ACC112 (cell line): ENCODE results near the gene CLC.
"Not testable (repeated sequence)": the region's sequence is repeated elsewhere in the genome, so short reads cannot be mapped to it uniquely, and the experiment has no call there.

Experiments
- H2AFZ ChIP-seq: fragments of 200-600 bp; sonication (generic); one replicate; pipeline ENCODE4 v1.6.0; 2017; ENCODE audit warnings: antibody characterized with exemption, low read length; ENCODE audit not compliant: unreplicated experiment
- H3K27ac ChIP-seq: fragments of 200-600 bp; sonication (generic); 2 replicates; pipeline ENCODE4 v1.5.1; 2014; ENCODE audit warnings: low read depth, mild to moderate bottlenecking, antibody characterized with exemption, low read length, moderate library complexity
- H3K27me3 ChIP-seq: fragments of 200-600 bp; sonication (generic); 2 replicates; pipeline ENCODE4 v1.6.1; 2014; ENCODE audit warnings: mild to moderate bottlenecking, antibody characterized with exemption, low read length, moderate library complexity, mixed read lengths; ENCODE audit not compliant: insufficient read depth
- H3K36me3 ChIP-seq: fragments of 200-600 bp; sonication (generic); 2 replicates; pipeline ENCODE4 v1.6.1; 2016; ENCODE audit warnings: mild to moderate bottlenecking, antibody characterized with exemption, low read length, moderate library complexity, mixed read lengths; ENCODE audit not compliant: insufficient read depth
- H3K4me1 ChIP-seq: fragments of 200-600 bp; sonication (generic); one replicate; pipeline ENCODE4 v1.6.1; 2016; ENCODE audit warnings: low read length, mixed read lengths; ENCODE audit not compliant: insufficient read depth, unreplicated experiment, control insufficient read depth
- H3K4me3 ChIP-seq: fragments of 200-600 bp; sonication (generic); 2 replicates; pipeline ENCODE4 v1.5.1; 2014; ENCODE audit warnings: mild to moderate bottlenecking, low read depth, low read length
- H3K79me2 ChIP-seq: fragments of 200-600 bp; sonication (generic); one replicate; pipeline ENCODE4 v1.6.0; 2016; ENCODE audit warnings: low read length; ENCODE audit not compliant: control insufficient read depth, unreplicated experiment, insufficient read depth

Gene CLC

DNA sequence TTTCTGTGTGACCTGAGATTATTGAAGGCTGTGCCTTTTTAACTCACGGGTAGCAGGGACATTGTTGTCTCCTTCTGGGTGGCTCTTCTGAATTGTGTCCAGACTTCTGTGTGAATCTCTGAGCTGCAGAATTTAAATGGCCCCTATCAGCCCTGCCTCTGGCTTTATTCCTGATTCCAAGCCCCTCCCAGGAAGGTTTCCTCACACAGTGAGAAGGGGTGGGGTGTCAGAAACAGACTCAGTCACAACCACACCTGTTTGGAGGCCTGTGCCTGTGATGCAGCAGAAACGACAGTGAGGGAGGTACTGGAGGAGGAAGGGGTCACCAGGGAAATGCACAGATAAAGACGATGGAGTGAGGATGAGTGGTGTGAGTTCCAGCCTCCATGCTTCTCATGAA, at the start of gene CLC:
Gene CLC, minus strand, starts transcription at position 139 of the 400 bp plus-strand sequence. Its CDS starts 77 bp downstream, at position 62.
- no peaks in the 10 kb centered on the region for H3K36me3 ChIP-seq
- H3K27ac ChIP-seq: no peak within 1 kb of the TSS
- no peak within 1 kb of the TSS for H3K4me3 ChIP-seq
- H3K27me3 ChIP-seq: peaks cover 41% of the 10 kb centered on the region
- no peak within 1 kb of the TSS for H2AFZ ChIP-seq
- H3K4me1 ChIP-seq: no peaks in the 10 kb centered on the region
- no peaks in the 10 kb centered on the region for H3K79me2 ChIP-seq

DNA sequence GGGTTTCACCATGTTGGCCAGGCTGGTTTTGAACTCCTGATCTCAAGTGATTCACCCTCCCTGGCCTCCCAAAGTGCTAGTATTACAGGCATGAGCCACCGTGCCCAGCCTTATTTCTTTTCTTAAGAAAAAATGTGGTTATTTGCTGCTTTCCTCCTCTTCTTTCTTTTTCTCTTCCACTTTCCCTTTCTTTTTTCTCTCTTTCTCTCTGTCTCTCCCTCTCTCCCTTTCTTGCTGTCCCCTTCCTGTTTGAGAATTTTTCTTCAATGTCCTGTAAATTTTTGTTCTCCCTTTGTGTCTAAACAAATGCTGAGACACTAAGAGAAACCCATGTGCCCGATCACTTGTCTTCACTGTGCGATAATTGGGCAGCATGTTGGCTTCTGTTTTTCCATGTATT, 43.1 kb upstream of the CLC start:
- peaks cover 73% of the 10 kb centered on the region for H3K27me3 ChIP-seq
- H2AFZ ChIP-seq: no peak overlapping the region
- H3K4me1 ChIP-seq: no peaks in the 10 kb centered on the region

DNA sequence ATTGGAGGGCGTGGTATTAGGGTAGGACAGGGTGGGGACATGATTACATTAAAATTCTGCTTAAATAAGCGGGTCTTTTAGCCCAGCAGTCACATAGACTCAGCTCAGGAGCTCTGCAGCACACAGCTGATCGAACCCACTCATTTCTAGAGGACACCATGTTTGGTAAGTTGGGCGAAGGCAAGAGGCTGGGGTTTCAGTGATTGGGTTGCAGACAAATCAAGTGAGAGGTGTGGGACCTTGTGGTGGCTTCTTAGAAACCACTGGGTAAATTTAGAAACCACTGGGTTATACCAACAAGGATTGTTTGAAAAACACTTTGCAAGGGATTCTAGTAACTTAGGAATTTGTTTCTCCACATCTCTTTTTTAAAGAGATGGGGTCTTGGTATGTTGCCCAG, 40.9 kb upstream of the CLC start, which contains the start of gene LEUTX:
Gene LEUTX, plus strand, starts transcription at position 92 of the 400 bp plus-strand sequence. Its CDS starts 67 bp downstream, at position 159.
- Histone ChIP-seq H3K27ac (no peak within 1 kb of the TSS), H3K36me3 (no peaks in the 10 kb centered on the region), H3K27me3 (peaks cover 64% of the 10 kb centered on the region), H3K79me2 (no peaks in the 10 kb centered on the region), H3K4me1 (no peaks in the 10 kb centered on the region), H2AFZ (no peak within 1 kb of the TSS), H3K4me3 (no peak within 1 kb of the TSS)

More for the DNA sequence above, 43.1 kb upstream of the CLC start:
- no peaks in the 10 kb centered on the region for H3K36me3 ChIP-seq
- H3K79me2 ChIP-seq: no peaks in the 10 kb centered on the region
- H3K27ac ChIP-seq: no peak overlapping the region
- H3K4me3 ChIP-seq: no peak overlapping the region

GRCh38 chr19:39768786-39769185, 31.0 kb upstream of the CLC start:
- H3K4me1 ChIP-seq: no peaks in the 10 kb centered on the region
- H3K79me2 ChIP-seq: no peaks in the 10 kb centered on the region
- H3K27ac ChIP-seq: no peak overlapping the region
- no peaks in the 10 kb centered on the region for H3K36me3 ChIP-seq
- no peak overlapping the region for H2AFZ ChIP-seq
- peaks cover 54% of the 10 kb centered on the region for H3K27me3 ChIP-seq
- no peak overlapping the region for H3K4me3 ChIP-seq

GRCh38 chr19:39768334-39768733, 30.5 kb upstream of the CLC start:
- H3K4me3 ChIP-seq: no peak overlapping the region
- H3K27me3 ChIP-seq: peaks cover 52% of the 10 kb centered on the region
- H2AFZ ChIP-seq: no peak overlapping the region
- no peaks in the 10 kb centered on the region for H3K4me1 ChIP-seq
- H3K27ac ChIP-seq: no peak overlapping the region
- H3K36me3 ChIP-seq: no peaks in the 10 kb centered on the region
- no peaks in the 10 kb centered on the region for H3K79me2 ChIP-seq

- Histone ChIP-seq H3K36me3 (no peaks in the 10 kb centered on the region), H2AFZ (no peak overlapping the region), H3K79me2 (no peaks in the 10 kb centered on the region), H3K4me1 (no peaks in the 10 kb centered on the region), H3K27me3 (peaks cover 40% of the 10 kb centered on the region), H3K27ac (no peak overlapping the region), H3K4me3 (no peak overlapping the region)
Measured at GRCh38 chr19:39765091-39766076, 27.6 kb upstream of the CLC start.

DNA sequence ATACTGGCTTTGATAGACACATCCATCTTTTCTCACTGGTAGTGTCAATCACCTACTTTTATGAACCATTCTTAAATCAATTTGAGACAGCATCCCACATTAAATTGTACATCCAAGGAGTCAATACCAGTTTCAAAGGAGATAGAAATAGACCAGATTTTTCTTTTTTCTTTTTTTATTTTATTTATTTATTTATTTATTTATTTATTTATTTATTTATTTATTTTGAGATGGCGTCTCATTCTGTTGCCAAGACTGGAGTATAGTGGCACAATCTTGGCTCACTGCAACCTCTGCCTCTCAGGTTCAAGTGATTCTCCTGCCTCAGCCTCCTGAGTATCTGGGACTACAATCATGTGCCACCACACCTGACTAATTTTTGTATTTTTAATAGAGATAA, 24.0 kb upstream of the CLC start:
- H3K36me3 ChIP-seq, H3K27ac ChIP-seq, H2AFZ ChIP-seq, H3K4me1 ChIP-seq, H3K4me3 ChIP-seq, H3K79me2 ChIP-seq: not testable (repeated sequence)
- H3K27me3 ChIP-seq: peaks cover 45% of the 10 kb centered on the region

GRCh38 chr19:39759457-39760184, 21.8 kb upstream of the CLC start:
- Histone ChIP-seq H3K79me2 (no peaks in the 10 kb centered on the region), H2AFZ (no peak overlapping the region), H3K4me3 (no peak overlapping the region), H3K27ac (no peak overlapping the region), H3K4me1 (no peaks in the 10 kb centered on the region), H3K36me3 (no peaks in the 10 kb centered on the region), H3K27me3 (peaks cover 61% of the 10 kb centered on the region)

DNA sequence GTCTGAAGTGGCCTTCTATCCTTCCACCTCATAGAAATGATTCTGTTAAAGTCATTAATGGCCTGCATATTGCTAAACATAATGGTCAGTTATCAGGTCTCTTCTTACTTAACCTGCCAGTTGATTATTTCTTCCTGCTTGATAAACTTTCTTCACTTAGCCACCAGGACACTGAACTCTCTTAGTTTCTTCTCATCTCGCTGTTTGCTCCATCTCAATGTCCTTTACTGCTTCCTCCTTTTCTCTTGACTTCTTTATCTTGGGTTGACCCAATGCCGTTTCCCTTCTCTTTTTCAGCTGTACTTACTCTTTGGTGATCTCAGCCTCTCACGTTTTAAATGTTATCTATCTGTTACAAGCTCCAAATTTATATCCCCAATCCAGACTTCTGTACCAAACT, 17.1 kb upstream of the CLC start:
- Histone ChIP-seq H3K27me3 (peaks cover 76% of the 10 kb centered on the region), H2AFZ (no peak overlapping the region), H3K79me2 (no peaks in the 10 kb centered on the region), H3K27ac (no peak overlapping the region), H3K4me1 (no peaks in the 10 kb centered on the region), H3K36me3 (no peaks in the 10 kb centered on the region), H3K4me3 (no peak overlapping the region)

DNA sequence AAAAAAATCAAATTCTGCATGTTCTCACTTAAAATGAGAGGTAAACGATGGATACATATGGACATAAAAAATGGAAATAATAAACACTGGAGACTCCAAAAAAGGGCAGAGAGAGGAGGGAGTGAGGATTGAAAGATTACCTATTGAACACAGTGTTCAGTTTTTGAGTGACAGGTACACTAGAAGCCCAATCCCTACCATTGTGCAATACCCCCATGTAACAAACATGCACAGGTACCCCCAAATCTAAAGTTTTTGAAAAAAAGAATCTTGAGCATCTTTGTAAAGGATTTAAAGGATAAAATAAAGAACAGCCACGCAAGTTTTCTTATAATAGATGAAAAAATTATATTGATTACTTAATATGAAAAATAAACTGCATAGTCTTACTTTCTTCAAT, 16.7 kb upstream of the CLC start:
- Histone ChIP-seq H3K36me3 (no peaks in the 10 kb centered on the region), H3K4me1 (no peaks in the 10 kb centered on the region), H2AFZ (no peak overlapping the region), H3K79me2 (no peaks in the 10 kb centered on the region), H3K27me3 (peaks cover 73% of the 10 kb centered on the region), H3K4me3 (no peak overlapping the region), H3K27ac (no peak overlapping the region)
